Bronchial epithelial cell (primary cell): ENCODE results near the gene ARPP21. TPM values are rescaled to one million over a fixed set of nuclear protein-coding genes. Genes with fewer than 3 reads are reported as not detected.

ENCODE experiments used
- DNase-seq: peaks from one replicate; pipeline ENCODE4 v3.0.0-alpha.2; 2010; ENCODE audit warnings: low read depth
- FAIRE-seq: peaks from 2 replicates; lab custom pipeline; 2011; peaks lifted over from hg19 to GRCh38; lab: Jason Lieb, UNC
- H3K27me3 ChIP-seq: 2 replicates; pipeline ENCODE4 v1.5.1; 2011; ENCODE audit warnings: low read length; ENCODE audit not compliant: control insufficient read depth, insufficient read depth
- H3K36me3 ChIP-seq: 2 replicates; pipeline ENCODE4 v1.5.1; 2011; ENCODE audit warnings: low read length; ENCODE audit not compliant: control insufficient read depth, insufficient read depth
- H3K4me3 ChIP-seq: 2 replicates; pipeline ENCODE4 v1.5.1; 2011; ENCODE audit warnings: mild to moderate bottlenecking, low read depth, low read length, control low read depth
- total RNA-seq: library from RNA; depleted of rRNA; stranded (reverse); fragments of >200 nt; gene quantifications from 2 replicates; pipeline ENCODE4 v1.2.1, GENCODE V29; 2014
- TF ChIP-seq, protein P1 (sequence below): IDR thresholded peaks from 2 replicates; pipeline ENCODE4 v1.5.1; 2011; ENCODE audit warnings: mild to moderate bottlenecking, moderate library complexity, low read length, control low read depth, inconsistent platforms; ENCODE audit not compliant: insufficient read depth, severe bottlenecking

The ARPP21 gene
- total RNA-seq, 1 donor from 2014 or later, result not detected

DNA sequence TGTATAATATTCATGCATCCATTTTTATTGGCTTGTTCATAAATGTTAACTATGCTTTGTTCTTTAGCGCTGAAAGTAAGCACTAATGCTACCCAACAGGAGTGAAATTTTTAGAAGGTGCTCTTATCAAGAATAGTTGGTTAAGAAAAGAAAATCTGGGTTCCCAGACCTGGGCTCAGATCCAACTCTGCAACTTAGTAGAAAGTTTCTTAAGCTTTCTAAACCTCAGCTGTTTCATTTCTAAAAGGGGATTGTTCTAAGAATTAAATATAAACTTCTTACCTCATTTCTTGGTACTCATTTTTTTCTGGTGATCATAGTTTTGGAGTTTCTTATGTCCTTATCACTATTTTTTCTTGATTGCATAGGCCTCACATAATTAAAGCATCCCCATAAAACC, 12.1 kb downstream of the ARPP21 start:
- Histone ChIP-seq H3K27me3 (no peaks in the 10 kb centered on the region), H3K4me3 (no peak overlapping the region), H3K36me3 (no peaks in the 10 kb centered on the region)
- TF ChIP-seq, protein P1, sequence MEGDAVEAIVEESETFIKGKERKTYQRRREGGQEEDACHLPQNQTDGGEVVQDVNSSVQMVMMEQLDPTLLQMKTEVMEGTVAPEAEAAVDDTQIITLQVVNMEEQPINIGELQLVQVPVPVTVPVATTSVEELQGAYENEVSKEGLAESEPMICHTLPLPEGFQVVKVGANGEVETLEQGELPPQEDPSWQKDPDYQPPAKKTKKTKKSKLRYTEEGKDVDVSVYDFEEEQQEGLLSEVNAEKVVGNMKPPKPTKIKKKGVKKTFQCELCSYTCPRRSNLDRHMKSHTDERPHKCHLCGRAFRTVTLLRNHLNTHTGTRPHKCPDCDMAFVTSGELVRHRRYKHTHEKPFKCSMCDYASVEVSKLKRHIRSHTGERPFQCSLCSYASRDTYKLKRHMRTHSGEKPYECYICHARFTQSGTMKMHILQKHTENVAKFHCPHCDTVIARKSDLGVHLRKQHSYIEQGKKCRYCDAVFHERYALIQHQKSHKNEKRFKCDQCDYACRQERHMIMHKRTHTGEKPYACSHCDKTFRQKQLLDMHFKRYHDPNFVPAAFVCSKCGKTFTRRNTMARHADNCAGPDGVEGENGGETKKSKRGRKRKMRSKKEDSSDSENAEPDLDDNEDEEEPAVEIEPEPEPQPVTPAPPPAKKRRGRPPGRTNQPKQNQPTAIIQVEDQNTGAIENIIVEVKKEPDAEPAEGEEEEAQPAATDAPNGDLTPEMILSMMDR, result no peak
- FAIRE-seq (no peak), DNase-seq (no peak)

DNA sequence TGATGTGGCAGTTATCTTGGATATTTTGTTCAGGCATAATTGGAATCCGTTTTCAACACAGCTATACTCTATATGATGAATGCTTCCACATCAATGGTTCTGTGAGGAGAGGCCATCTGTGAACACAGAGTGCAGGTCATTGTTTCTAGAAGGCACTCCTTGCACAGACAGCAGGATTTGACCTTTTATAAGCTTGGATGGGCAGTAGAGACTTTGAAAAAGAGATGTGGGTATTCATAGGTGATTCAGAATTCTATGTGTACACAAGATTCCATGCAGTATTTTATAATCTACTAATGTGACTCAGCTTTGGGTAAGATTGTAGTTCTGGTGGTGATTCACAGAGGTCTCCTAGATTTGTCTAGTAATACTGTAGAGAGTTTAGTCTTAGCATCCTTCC, 12.5 kb downstream of the ARPP21 start:
- FAIRE-seq (no peak), DNase-seq (peak; percentile 77)
- Histone ChIP-seq H3K27me3 (no peaks in the 10 kb centered on the region), H3K36me3 (no peaks in the 10 kb centered on the region), H3K4me3 (no peak overlapping the region)
- TF ChIP-seq, protein P1, result no peak

DNA sequence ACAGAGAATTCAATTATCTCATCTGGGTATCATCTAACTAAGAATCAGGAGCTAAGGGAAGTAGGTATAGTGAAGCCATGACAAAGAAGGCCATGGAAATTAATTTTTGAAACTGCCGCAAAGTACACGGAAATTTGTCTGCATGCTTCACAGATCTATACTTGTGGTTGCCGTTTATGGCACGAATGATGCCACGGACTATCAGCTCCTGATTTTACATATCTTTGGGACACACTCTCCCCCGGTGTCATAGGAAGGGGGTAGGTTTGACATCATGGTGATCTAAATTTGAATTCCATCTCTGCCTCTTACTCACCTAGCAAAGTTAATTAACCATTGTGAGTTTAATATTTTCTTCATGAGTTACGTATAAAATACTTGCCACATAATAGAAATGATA, 14.0 kb downstream of the ARPP21 start:
- TF ChIP-seq, protein P1, result no peak
- Histone ChIP-seq H3K4me3 (no peak overlapping the region), H3K36me3 (no peaks in the 10 kb centered on the region), H3K27me3 (no peaks in the 10 kb centered on the region)
- FAIRE-seq (no peak), DNase-seq (no peak)

DNA sequence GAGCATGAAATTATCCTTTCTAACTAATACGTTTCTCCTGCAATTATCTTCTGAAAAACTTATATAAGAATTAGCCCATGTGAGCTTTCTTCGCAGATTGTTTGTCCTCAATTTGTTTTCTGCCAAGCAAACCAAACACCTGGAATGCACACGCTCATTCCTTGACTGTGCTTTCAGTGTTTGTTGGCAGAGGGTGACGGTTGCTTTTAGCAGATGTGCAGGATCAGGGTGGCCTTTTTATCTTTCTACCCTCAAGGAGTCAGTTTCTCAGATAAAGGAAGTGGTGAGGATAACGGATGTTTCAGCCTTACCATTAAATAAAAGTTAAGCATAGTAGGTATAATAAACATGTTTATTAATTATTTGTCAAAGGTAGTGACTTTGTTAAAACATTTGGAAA, 15.2 kb downstream of the ARPP21 start:
- TF ChIP-seq, protein P1, result no peak
- Histone ChIP-seq H3K27me3 (no peaks in the 10 kb centered on the region), H3K4me3 (no peak overlapping the region), H3K36me3 (no peaks in the 10 kb centered on the region)
- DNase-seq (no peak), FAIRE-seq (no peak)

DNA sequence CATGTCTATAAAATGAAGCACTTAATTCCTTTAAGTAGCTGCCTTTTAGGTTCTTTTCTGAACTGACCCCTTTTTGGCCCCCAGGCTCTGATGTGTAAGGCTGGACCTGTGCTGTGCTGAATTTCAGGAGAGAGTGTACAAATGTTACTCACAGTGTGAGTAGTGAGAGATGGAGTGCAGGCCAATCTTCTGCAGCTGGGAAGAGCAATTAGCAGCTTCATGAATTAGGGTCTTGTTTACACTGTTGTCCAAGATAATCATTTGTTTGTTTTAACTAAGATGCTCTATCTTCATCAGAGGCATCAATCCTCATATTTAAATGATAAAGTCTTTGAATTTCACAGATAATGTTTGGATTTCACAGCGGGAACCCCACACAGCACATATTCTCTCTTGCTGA, 19.4 kb downstream of the ARPP21 start:
- Histone ChIP-seq H3K27me3 (no peaks in the 10 kb centered on the region), H3K4me3 (no peak overlapping the region), H3K36me3 (no peaks in the 10 kb centered on the region)
- TF ChIP-seq, protein P1, result no peak
- DNase-seq (no peak), FAIRE-seq (no peak)

DNA sequence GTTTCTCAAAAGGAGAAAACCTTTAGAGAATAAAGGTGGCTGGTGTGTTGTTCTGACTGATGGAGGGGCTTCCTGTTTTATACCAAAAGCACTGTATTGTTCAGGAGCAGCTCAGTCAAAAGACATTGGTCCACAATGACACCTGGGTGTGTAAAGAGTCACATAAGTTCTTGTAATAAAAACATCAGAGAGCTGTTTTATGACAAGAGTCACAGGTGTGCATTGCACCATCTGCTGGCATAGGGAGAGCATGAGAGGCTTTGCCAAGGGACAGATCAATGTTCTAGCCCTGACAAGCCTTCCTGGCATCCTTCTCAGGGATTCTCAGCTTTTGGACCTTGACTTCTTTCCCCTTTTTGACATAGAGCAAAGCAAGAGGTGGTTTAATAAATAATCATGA, 20.4 kb downstream of the ARPP21 start:
- TF ChIP-seq, protein P1, result peak; percentile 64
- H3K36me3 ChIP-seq, result no peaks in the 10 kb centered on the region
- no peaks in the 10 kb centered on the region for H3K27me3 ChIP-seq
- DNase-seq (peak; percentile 42), FAIRE-seq (peak; percentile 73)
- no peak overlapping the region for H3K4me3 ChIP-seq
